ENCODE data around the gene UBA7.
"Not testable (repeated sequence)": the region's sequence is repeated elsewhere in the genome, so short reads cannot be mapped to it uniquely, and the experiment has no call there.

Gene UBA7

GRCh38 chr3:49785565-49786356 lies 28.0 kb downstream of the UBA7 start:
- DNase-seq, result no peak

DNA sequence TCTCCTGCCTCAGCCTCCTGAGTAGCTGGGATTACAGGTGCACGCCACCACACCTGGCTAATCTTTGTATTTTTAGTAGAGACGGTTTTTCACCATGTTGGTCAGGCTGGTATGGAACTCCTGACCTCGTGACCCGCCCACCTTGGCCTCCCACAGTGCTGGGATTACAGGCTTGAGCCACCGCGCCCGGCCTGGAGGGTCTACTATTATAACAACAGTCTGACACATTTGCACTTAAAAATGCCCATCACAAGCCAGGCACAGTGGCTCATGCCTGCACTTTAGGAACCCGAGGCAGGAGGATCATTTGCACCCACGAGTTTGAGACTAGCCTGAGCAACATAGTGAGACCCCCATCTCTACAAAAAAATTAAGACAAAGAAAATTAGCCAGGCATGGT lies 31.5 kb downstream of the UBA7 start:
- DNase-seq, result not testable (repeated sequence)

DNA sequence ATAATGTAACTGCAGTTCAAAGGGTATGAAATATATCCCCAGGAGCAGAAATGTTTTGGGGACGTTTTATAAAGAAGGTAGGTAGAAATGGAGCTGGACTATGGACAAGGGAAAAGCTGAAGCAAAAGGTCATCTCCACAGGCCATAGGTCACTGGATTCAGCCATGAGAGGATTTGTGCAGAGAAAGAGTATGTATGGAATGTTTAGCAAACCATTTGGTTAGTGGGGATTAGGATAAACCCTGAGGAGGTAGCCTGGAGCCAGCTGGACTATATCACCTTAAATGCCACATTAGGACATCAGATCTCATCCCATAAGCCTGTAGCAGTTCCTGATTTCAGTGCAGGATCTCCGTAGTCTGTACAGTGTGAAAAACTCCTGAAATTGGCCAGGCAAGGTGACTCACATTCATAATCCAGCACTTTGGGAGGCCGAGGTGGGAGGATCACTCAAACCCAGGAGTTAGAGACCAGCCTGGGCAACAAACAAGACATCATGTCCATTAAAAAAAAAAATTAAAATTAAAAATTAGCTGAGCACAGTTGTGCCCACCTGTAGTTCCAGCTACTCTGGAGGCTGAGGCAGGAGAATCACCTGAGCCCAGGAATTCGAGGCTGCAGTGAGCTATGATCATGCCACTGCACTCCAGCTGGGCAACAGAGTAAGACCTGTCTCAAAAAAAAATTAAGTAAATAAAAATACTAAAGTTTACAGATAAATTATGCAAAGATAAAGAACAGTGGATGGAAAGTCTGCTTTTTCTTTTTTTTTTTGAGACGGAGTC lies 32.1 kb downstream of the UBA7 start:
- no peak for DNase-seq

- DNase-seq, result not testable (repeated sequence)
Observed at GRCh38 chr3:49780975-49781365, 32.8 kb downstream of the UBA7 start.

- DNase-seq, result no peak
Observed at GRCh38 chr3:49780080-49780974, 33.4 kb downstream of the UBA7 start.

DNA sequence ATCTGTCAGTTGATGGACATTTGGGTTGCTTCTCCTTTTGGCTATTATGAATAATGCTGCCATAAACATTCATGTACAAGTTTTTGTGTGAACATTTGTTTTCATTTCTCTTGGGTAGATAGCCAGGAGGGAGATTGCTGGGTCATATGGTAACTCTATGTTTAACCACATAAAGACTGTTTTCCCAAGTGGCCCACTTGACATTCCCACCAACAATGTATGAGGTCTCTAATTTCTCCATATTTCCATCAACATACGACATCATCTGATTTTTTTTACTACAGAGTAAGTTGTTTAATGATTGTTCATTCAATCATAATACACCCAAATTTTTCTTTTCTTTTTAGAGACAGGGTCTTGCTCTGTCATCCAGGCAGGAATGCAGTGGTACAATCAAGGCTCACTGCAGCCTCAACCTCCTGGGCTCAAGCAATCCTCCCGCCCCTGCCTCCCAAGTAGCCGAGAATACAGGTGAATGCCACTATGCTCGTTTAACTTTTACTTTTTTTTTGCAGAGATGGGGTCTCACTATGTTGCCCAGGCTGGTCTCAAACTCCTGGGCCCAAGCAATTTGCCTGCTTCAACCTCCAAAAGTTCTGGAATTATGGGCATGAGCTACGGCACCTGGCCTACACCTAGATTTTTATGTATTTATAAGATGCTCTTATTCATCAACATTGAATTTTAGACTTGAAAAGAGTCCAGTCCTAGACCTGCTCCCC lies 34.2 kb downstream of the UBA7 start:
- no peak for DNase-seq

GRCh38 chr3:49776101-49776500 lies 37.7 kb downstream of the UBA7 start:
- not testable (repeated sequence) for DNase-seq

DNA sequence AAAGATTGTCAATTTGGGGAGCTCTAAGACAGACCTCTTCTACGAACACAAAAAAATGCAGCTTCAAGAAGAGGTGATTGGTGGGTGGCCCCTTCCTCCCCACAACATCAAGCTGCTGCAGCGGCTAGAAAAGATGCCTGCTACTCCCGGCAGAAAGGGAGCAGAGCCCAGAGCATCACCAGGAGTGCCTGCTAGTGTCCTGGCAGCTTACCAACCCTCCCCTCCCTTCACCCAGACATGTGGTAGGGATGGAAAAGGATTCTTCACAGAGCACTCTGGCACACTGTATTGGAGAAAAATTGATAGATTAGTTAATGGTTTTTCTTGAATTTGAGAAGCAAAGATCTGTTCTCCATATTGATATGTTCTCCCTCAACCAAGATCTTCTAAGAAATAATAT lies 38.2 kb downstream of the UBA7 start:
- DNase-seq, result no peak

GRCh38 chr3:49772703-49773102 lies 41.0 kb downstream of the UBA7 start:
- DNase-seq, result no peak

GRCh38 chr3:49771340-49771938 lies 42.3 kb downstream of the UBA7 start:
- DNase-seq, result no peak

DNA sequence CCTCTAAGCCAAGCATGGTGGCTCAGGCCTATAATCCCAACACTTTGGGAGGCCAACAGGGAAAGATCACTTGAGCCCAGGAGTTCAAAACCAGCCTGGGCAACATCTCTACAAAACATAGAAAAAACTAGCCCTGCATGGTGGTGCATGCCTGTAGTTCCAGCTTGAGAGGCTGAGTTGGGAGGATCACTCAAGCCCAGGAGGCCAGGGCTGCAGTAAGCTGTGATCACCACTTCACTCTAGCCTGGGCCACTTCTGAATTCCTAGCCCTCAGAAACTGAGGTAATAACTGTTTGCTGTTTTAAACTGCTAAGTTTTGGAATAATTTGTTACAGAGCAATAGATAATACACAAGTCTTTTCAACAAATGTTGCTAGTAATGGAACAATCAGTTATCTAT lies 43.8 kb downstream of the UBA7 start:
- no peak for DNase-seq

GRCh38 chr3:49769286-49769915 lies 44.4 kb downstream of the UBA7 start:
- no peak for DNase-seq

DNA sequence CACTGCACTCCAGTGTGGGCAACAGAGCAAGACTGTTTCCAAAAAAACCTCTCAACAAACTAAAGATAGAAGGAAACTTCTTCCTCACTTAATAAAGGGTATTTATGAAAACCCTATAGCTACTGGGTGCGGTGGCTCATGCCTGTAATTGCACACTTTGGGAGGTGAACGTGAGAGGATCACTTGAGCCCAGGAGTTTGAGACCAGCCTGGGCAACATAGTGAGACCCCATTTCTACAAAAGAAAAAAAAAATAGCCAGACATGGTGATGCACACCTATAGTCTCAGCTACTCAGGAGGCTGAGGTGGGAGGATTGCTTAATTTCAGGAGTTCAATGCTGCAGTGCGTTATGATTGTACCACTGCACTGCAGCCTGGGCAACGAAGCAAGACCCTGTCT lies 49.8 kb downstream of the UBA7 start:
- DNase-seq, result no peak

GRCh38 chr3:49761661-49762060 lies 52.1 kb downstream of the UBA7 start:
- DNase-seq, result no peak

- DNase-seq, result no peak
Observed at GRCh38 chr3:49759226-49759625, 54.5 kb downstream of the UBA7 start.

DNA sequence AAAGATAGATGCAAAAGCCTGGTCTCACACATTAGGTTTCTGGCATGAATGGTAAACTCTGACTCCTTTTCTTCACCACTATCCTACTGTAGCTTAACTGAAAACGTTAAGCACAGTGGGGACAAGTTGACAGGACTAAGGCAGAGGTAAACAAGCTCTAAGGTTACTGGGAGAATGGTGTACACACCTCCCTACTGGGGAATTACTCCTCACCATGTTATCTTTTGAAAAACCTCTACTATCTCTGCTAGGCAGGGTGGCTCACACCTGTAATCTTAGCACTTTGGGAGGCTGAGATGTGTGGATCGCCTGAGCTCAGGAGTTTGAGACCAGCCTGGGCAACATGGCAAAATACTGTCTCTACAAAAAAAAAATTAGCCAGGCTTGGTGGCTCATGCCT lies 56.6 kb downstream of the UBA7 start:
- no peak for DNase-seq

- DNase-seq, result no peak
Observed at GRCh38 chr3:49756036-49756435, 57.7 kb downstream of the UBA7 start.

Data from fibroblast of skin of right biceps (primary cell).